Right lung (tissue), 5 donors: ENCODE data around the gene DPP8. TPM values are rescaled to one million over a fixed set of nuclear protein-coding genes. Genes with fewer than 3 reads are reported as not detected.
"Not testable (repeated sequence)": the region's sequence is repeated elsewhere in the genome, so short reads cannot be mapped to it uniquely, and the experiment has no call there.

Experiments used
- DNase-seq, 2 donors: peaks; one replicate each; pipeline ENCODE4 v3.0.0-alpha.2; 2013
- polyA plus RNA-seq, 5 donors: library from polyadenylated mRNA; unstranded; fragments of 120-200 nt; gene quantifications; one replicate each; pipeline versions ENCODE4 v1.2.1 to v1.2.3, GENCODE V29; 2013; ENCODE audit warnings: inconsistent platforms in 1 of 5, low replicate concordance in 1 of 5; ENCODE audit not compliant: insufficient read length in 5 of 5, insufficient read depth in 1 of 5

Gene DPP8
- polyA plus RNA-seq, 5 donors: 20.9 to 34.6 (median 32.1) TPM

GRCh38 chr15:65405791-65406423 lies 111.6 kb downstream of the DPP8 start:
- DNase-seq: no peak

- DNase-seq: no peak
Measured at GRCh38 chr15:65404186-65404872, 113.2 kb downstream of the DPP8 start.

GRCh38 chr15:65402961-65403360 lies 114.5 kb downstream of the DPP8 start:
- no peak for DNase-seq

GRCh38 chr15:65401611-65402240 lies 115.8 kb downstream of the DPP8 start:
- no peak for DNase-seq

GRCh38 chr15:65400760-65401610 lies 116.5 kb downstream of the DPP8 start:
- DNase-seq: peak; percentile 84 to 88

- no peak for DNase-seq
Measured at GRCh38 chr15:65399997-65400396, 117.5 kb downstream of the DPP8 start.

GRCh38 chr15:65399001-65399706 lies 118.3 kb downstream of the DPP8 start:
- DNase-seq: no peak

- not testable (repeated sequence) for DNase-seq
Measured at GRCh38 chr15:65398486-65398885, 119.0 kb downstream of the DPP8 start.

GRCh38 chr15:65396965-65397317 lies 120.5 kb downstream of the DPP8 start:
- no peak for DNase-seq

GRCh38 chr15:65396283-65396964 lies 121.1 kb downstream of the DPP8 start:
- DNase-seq: no peak

- DNase-seq: no peak
Measured at GRCh38 chr15:65395567-65396202, 121.8 kb downstream of the DPP8 start.

GRCh38 chr15:65394936-65395335 lies 122.6 kb downstream of the DPP8 start:
- no peak for DNase-seq

- DNase-seq: no peak
Measured at GRCh38 chr15:65394280-65394789, 123.2 kb downstream of the DPP8 start.

GRCh38 chr15:65393557-65393956 lies 123.9 kb downstream of the DPP8 start:
- no peak for DNase-seq

- no peak for DNase-seq
Measured at GRCh38 chr15:65393091-65393490, 124.4 kb downstream of the DPP8 start.

Other genes with a start within 250 kb of the DPP8 start
- gene PARP16, start 230.8 kb downstream of the DPP8 start, polyA plus RNA-seq: 10 to 100 TPM; 18.2 to 21.6 (median 19.8) TPM
- not detected for gene RNU5A-1, start 221.6 kb downstream of the DPP8 start, polyA plus RNA-seq
- not detected for gene RNU5B-1, start 213.0 kb downstream of the DPP8 start, polyA plus RNA-seq
- gene IGDCC3, start 139.7 kb downstream of the DPP8 start, polyA plus RNA-seq: 10 to 100 TPM in 3 of 5 donors, 1 to 10 TPM in 2; 5.5 to 12.9 (median 10.8) TPM
- gene IGDCC4, start 94.7 kb downstream of the DPP8 start, polyA plus RNA-seq: 10 to 100 TPM; 30.0 to 45.0 (median 41.3) TPM
- gene HACD3, start 12.8 kb upstream of the DPP8 start, polyA plus RNA-seq: 100 to 1,000 TPM; 150 to 217 (median 169) TPM
- gene INTS14, start 93.4 kb upstream of the DPP8 start, polyA plus RNA-seq: 10 to 100 TPM; 44.0 to 53.3 (median 49.2) TPM
- gene SLC24A1, start 104.2 kb upstream of the DPP8 start, polyA plus RNA-seq: 10 to 100 TPM; 19.5 to 29.7 (median 27.4) TPM